ENCODE data around the gene SPARC.

The SPARC gene

DNA sequence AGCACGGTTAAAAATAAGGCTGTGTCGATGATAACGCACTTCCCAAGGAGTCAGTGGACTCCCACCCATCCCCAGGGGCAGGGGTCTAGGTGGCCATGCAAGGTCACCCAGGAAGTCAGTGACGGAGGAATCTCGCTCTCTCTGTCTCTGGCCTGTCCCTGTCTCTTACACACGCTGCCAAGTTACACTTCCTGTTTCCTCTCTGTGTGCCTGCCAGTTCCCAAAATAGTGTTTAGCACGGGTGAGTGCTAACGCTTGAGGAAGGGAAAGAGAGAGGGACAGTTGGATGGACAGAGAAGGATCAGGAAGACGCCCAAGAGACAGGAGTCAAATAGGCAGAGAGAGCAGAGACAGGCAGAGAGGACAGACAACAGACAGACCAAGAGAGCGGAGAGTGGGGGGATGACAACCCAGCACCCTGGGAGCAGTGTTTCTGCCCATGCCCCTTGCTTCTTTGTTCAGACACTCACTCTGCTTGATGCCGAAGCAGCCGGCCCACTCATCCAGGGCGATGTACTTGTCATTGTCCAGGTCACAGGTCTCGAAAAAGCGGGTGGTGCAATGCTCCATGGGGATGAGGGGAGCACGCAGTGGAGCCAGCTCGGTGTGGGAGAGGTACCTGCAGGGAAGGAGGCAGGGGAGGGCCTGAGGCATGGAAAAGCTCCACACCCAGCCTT, 23.0 kb downstream of the SPARC start:
- no peaks in the 10 kb centered on the region for H3K9me2 ChIP-seq (replicated peaks; ENCODE audit: insufficient read depth, low read length)
- DNase-seq: no peak
- no peaks in the 10 kb centered on the region for H3F3A ChIP-seq (ENCODE audit: insufficient read depth, low read length)
- no peak overlapping the region for H3K4me2 ChIP-seq (ENCODE audit: low read depth, low read length)
- H3K4me1 ChIP-seq (ENCODE audit: low read length): peaks cover 8% of the 10 kb centered on the region; the same call in 1 of the 2 replicates
- H3K9ac ChIP-seq (ENCODE audit: low read length): no peak overlapping the region
- no peaks in the 10 kb centered on the region for H3K9me3 ChIP-seq (replicated peaks; ENCODE audit: insufficient read depth, low read length)
- H3K27me3 ChIP-seq (replicated peaks; ENCODE audit: insufficient read depth, low read length): no peaks in the 10 kb centered on the region
- no peak overlapping the region for H3K27ac ChIP-seq (ENCODE audit: low read length)
- H3K4me3 ChIP-seq (ENCODE audit: low read length): no peak overlapping the region
- H3K36me3 ChIP-seq (replicated peaks; ENCODE audit: insufficient read depth, low read length): no peaks in the 10 kb centered on the region
- no peaks in the 10 kb centered on the region for H3K79me2 ChIP-seq (ENCODE audit: low read length)
- TF ChIP-seq, protein P1, sequence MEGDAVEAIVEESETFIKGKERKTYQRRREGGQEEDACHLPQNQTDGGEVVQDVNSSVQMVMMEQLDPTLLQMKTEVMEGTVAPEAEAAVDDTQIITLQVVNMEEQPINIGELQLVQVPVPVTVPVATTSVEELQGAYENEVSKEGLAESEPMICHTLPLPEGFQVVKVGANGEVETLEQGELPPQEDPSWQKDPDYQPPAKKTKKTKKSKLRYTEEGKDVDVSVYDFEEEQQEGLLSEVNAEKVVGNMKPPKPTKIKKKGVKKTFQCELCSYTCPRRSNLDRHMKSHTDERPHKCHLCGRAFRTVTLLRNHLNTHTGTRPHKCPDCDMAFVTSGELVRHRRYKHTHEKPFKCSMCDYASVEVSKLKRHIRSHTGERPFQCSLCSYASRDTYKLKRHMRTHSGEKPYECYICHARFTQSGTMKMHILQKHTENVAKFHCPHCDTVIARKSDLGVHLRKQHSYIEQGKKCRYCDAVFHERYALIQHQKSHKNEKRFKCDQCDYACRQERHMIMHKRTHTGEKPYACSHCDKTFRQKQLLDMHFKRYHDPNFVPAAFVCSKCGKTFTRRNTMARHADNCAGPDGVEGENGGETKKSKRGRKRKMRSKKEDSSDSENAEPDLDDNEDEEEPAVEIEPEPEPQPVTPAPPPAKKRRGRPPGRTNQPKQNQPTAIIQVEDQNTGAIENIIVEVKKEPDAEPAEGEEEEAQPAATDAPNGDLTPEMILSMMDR (IDR thresholded peaks at IDR 0.05; ENCODE audit: low read length): no peak
- no peak for TF ChIP-seq EZH2phosphoT487 (IDR thresholded peaks at IDR 0.05; ENCODE audit: low read length)
- no peak overlapping the region for H2AFZ ChIP-seq (ENCODE audit: low read length)
- no peaks in the 10 kb centered on the region for H4K20me1 ChIP-seq (ENCODE audit: insufficient read depth, low read length)

DNA sequence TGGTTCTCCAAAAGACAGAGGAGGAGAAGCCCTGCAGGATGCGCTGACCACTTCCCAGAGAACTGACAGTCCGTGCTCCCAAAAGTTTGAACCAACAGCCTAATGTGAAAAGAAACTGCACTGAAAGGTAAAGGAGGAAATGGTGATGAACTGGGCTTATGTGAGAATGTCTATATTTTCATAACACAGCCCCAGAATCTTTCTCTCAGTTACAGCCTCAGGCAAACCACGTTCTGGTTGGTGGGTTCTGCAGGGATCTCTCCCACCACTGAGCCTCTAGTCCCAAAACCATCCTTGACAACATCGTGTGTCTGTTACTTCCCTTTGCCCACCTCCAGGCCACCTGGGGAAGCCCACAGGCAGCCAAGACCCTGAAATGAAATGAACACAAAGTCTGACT, 23.9 kb downstream of the SPARC start:
- Histone ChIP-seq H3K4me3 (ENCODE audit: low read length) (no peak overlapping the region), H3K27ac (ENCODE audit: low read length) (no peak overlapping the region), H2AFZ (ENCODE audit: low read length) (no peak overlapping the region), H3K9ac (ENCODE audit: low read length) (no peak overlapping the region), H4K20me1 (ENCODE audit: insufficient read depth, low read length) (no peaks in the 10 kb centered on the region), H3K9me3 (replicated peaks; ENCODE audit: insufficient read depth, low read length) (no peaks in the 10 kb centered on the region), H3K79me2 (ENCODE audit: low read length) (no peaks in the 10 kb centered on the region), H3K36me3 (replicated peaks; ENCODE audit: insufficient read depth, low read length) (no peaks in the 10 kb centered on the region), H3K4me2 (ENCODE audit: low read depth, low read length) (no peak overlapping the region), H3K4me1 (ENCODE audit: low read length) (peaks cover 8% of the 10 kb centered on the region; the same call in 1 of the 2 replicates), H3K27me3 (replicated peaks; ENCODE audit: insufficient read depth, low read length) (no peaks in the 10 kb centered on the region), H3F3A (ENCODE audit: insufficient read depth, low read length) (no peaks in the 10 kb centered on the region), H3K9me2 (replicated peaks; ENCODE audit: insufficient read depth, low read length) (no peaks in the 10 kb centered on the region)
- no peak for DNase-seq
- TF ChIP-seq EZH2phosphoT487 (IDR thresholded peaks at IDR 0.05; ENCODE audit: low read length) (no peak), EZH2 (optimal IDR thresholded peaks at IDR 0.05; ENCODE audit: low read depth, low read length) (no peak)
- TF ChIP-seq, protein P1 (IDR thresholded peaks at IDR 0.05; ENCODE audit: low read length): no peak

DNA sequence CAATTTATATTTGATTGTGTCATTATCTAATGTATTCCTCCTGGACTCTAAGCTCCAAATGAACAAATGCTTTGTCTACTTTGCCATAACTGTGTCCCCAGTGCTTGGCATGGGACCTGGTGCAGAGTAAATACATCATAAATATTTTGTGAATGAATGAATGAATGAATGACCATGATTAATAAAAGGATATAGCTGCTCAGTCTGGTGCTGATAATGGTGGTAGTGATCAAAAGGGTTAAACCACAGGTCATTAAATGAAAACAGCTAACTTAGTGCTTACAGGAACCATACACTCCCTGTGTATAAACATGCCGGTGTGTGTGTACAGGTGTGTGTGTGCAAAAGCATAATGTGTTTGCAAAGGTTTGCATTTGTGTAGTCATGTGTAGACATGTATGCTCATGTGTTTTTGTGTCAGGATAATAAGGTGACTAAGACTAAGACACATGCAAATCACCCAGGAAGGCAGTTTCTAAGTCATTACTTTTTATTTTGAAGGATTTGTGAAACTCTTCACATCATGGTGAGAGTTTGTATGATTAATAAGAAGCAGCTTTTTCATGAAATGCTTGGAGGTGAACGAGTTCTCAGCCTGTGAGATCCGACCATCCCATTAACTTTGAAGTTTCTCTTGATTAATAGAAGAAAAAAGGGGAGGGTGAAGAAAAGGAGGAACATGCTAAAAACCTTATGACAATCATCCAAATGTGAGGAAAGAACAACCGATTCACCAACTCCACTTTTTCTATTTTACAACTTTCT, 24.6 kb downstream of the SPARC start:
- no peak overlapping the region for H3K9ac ChIP-seq (ENCODE audit: low read length)
- no peak for TF ChIP-seq EZH2phosphoT487 (IDR thresholded peaks at IDR 0.05; ENCODE audit: low read length)
- TF ChIP-seq, protein P1 (IDR thresholded peaks at IDR 0.05; ENCODE audit: low read length): no peak
- no peak overlapping the region for H3K4me2 ChIP-seq (ENCODE audit: low read depth, low read length)
- H3K27ac ChIP-seq (ENCODE audit: low read length): no peak overlapping the region
- no peaks in the 10 kb centered on the region for H3F3A ChIP-seq (ENCODE audit: insufficient read depth, low read length)
- no peak overlapping the region for H2AFZ ChIP-seq (ENCODE audit: low read length)
- DNase-seq: no peak
- H3K9me3 ChIP-seq (replicated peaks; ENCODE audit: insufficient read depth, low read length): no peaks in the 10 kb centered on the region
- H3K79me2 ChIP-seq (ENCODE audit: low read length): no peaks in the 10 kb centered on the region
- no peaks in the 10 kb centered on the region for H4K20me1 ChIP-seq (ENCODE audit: insufficient read depth, low read length)
- H3K9me2 ChIP-seq (replicated peaks; ENCODE audit: insufficient read depth, low read length): no peaks in the 10 kb centered on the region
- peaks cover 8% of the 10 kb centered on the region; the same call in 1 of the 2 replicates for H3K4me1 ChIP-seq (ENCODE audit: low read length)
- no peaks in the 10 kb centered on the region for H3K27me3 ChIP-seq (replicated peaks; ENCODE audit: insufficient read depth, low read length)
- no peak overlapping the region for H3K4me3 ChIP-seq (ENCODE audit: low read length)
- no peaks in the 10 kb centered on the region for H3K36me3 ChIP-seq (replicated peaks; ENCODE audit: insufficient read depth, low read length)
